Measurements from ENCODE around the gene TSHB.

- TF ChIP-seq CTCF (tag by site-specific recombination; IDR thresholded peaks at IDR 0.05) = no peak
- no peak for TF ChIP-seq GLI2 (tag by site-specific recombination; IDR thresholded peaks at IDR 0.05; ENCODE audit: borderline replicate concordance, low read depth)
- no peak for TF ChIP-seq ZNF24 (tag by site-specific recombination; IDR thresholded peaks at IDR 0.05)
- TF ChIP-seq ZNF514 (tag by site-specific recombination; IDR thresholded peaks at IDR 0.05) = no peak
Observed at GRCh38 chr1:115035652-115036051, 6.0 kb downstream of the TSHB start.

Data from HEK293 (cell line).